Panc1 (cell line): ENCODE measurements around the gene AMBP.

ENCODE experiments used
- POLR2AphosphoS5 ChIP-seq: IDR thresholded peaks from 2 replicates; pipeline ENCODE4 v1.6.1; 2012; ENCODE audit warnings: mild to moderate bottlenecking, low read depth, low read length, moderate library complexity
- TF ChIP-seq, protein P1 (sequence below): fragments of 450-650 bp; IDR thresholded peaks from 2 replicates; pipeline ENCODE4 v1.5.1; 2017; ENCODE audit warnings: mild to moderate bottlenecking

DNA sequence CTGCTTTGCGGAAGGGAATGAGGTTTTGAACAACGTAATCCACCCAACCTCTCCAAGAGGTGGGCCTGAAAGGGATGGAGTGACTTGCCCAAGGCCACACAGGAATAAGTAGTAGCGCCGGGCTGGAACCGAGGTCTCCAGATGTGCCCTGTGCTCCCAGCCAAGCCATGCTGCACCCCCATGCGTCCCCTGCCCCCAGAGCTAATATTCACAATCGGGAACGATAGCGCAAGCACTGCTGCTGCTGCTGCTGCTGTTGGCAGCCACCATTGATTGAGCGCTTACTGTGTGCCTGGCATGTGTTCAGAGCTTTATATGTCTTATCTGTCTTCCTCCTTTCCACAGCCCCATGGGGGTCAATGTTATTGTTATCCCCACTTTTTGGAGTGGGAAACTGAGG is 43.9 kb downstream of the AMBP start:
- TF ChIP-seq, protein P1, sequence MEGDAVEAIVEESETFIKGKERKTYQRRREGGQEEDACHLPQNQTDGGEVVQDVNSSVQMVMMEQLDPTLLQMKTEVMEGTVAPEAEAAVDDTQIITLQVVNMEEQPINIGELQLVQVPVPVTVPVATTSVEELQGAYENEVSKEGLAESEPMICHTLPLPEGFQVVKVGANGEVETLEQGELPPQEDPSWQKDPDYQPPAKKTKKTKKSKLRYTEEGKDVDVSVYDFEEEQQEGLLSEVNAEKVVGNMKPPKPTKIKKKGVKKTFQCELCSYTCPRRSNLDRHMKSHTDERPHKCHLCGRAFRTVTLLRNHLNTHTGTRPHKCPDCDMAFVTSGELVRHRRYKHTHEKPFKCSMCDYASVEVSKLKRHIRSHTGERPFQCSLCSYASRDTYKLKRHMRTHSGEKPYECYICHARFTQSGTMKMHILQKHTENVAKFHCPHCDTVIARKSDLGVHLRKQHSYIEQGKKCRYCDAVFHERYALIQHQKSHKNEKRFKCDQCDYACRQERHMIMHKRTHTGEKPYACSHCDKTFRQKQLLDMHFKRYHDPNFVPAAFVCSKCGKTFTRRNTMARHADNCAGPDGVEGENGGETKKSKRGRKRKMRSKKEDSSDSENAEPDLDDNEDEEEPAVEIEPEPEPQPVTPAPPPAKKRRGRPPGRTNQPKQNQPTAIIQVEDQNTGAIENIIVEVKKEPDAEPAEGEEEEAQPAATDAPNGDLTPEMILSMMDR: no peak
- TF ChIP-seq POLR2AphosphoS5: no peak
